RWPE1 (cell line): ENCODE measurements around the gene CACNG5.

ENCODE experiments used
- CTCF ChIA-PET: fragments of 350-600 bp; sonication (Branson Sonifier 250); formaldehyde crosslinking; extraction: SDS; loops from one replicate; lab custom pipeline; 2021; lab: Yijun Ruan, JAX
- POLR2A ChIA-PET: fragments of 400-600 bp; formaldehyde crosslinking; extraction: SDS; loops from one replicate; lab custom pipeline; 2020; ENCODE audit warnings: antibody characterized with exemption; ENCODE audit not compliant: low non-redundant PET; lab: Yijun Ruan, JAX
- DNase-seq: peaks from one replicate; pipeline ENCODE4 v3.0.0; 2012; ENCODE audit warnings: low spot score
- H3K27ac ChIP-seq: fragments of 450-650 bp; 2 replicates; pipeline ENCODE4 v1.5.1; 2017
- CTCF ChIP-seq: fragments of 450-650 bp; conservative IDR thresholded peaks from 2 replicates; pipeline ENCODE4 v1.5.1; 2017; ENCODE audit warnings: low read depth, mild to moderate bottlenecking

CACNG5 gene

GRCh38 chr17:66835476-66835875 lies 559 bp downstream of the CACNG5 start:
- ChIA-PET POLR2A (no interaction called here), CTCF (no interaction called here)
- no peak overlapping the region for H3K27ac ChIP-seq
- no peak for TF ChIP-seq CTCF
- no peak for DNase-seq

- no peak overlapping the region for H3K27ac ChIP-seq
- DNase-seq: no peak
- CTCF ChIA-PET: no interaction called here
- no peak for TF ChIP-seq CTCF
- POLR2A ChIA-PET: no interaction called here
Measured at GRCh38 chr17:66836063-66837005, 1.4 kb downstream of the CACNG5 start.

- CTCF ChIA-PET: no interaction called here
Measured at GRCh38 chr17:66837226-66837625, 2.3 kb downstream of the CACNG5 start.

GRCh38 chr17:66837885-66838665 lies 3.2 kb downstream of the CACNG5 start:
- POLR2A ChIA-PET: no interaction called here
- CTCF ChIA-PET: no interaction called here
- no peak for TF ChIP-seq CTCF
- no peak overlapping the region for H3K27ac ChIP-seq
- DNase-seq: no peak

More at GRCh38 chr17:66837226-66837625, 2.3 kb downstream of the CACNG5 start:
- H3K27ac ChIP-seq: no peak overlapping the region
- no peak for TF ChIP-seq CTCF
- DNase-seq: no peak
- POLR2A ChIA-PET: no interaction called here

- POLR2A ChIA-PET: no interaction called here
Measured at GRCh38 chr17:66839616-66840015, 4.7 kb downstream of the CACNG5 start.

More at GRCh38 chr17:66839616-66840015, 4.7 kb downstream of the CACNG5 start:
- CTCF ChIA-PET: no interaction called here
- TF ChIP-seq CTCF: no peak
- no peak overlapping the region for H3K27ac ChIP-seq
- no peak for DNase-seq
